Measurements from ENCODE around the gene LGR6. TPM values are rescaled to one million over a fixed set of nuclear protein-coding genes. Genes with fewer than 3 reads are reported as not detected.
A peak's percentile ranks its signal among the peaks of the same experiment; 100 is the strongest.
"Not testable (repeated sequence)": the region's sequence is repeated elsewhere in the genome, so short reads cannot be mapped to it uniquely, and the experiment has no call there.

LGR6 gene
- 1.4 to 4.1 TPM (median 1.8 TPM) in 3 replicates for total RNA-seq
- long read RNA-seq, transcript LGR6-203 (18 exons, 3,567 nt): major isoform, 6 of 11 reads
- long read RNA-seq, partial matches to known transcripts: 0 of 11 reads
- long read RNA-seq, other reads (novel, unspliced or antisense): 5 of 11 reads

- Mint-ChIP-seq H3K36me3 (ENCODE audit: low read depth) (no peaks in the 10 kb centered on the region), H3K9me3 (ENCODE audit: low read depth) (no peaks in the 10 kb centered on the region), H3K4me1 (ENCODE audit: low read depth) (peaks cover 3% of the 10 kb centered on the region), H3K27ac (ENCODE audit: unreplicated experiment) (no peak within 1 kb of the TSS), H3K4me3 (ENCODE audit: unreplicated experiment) (peak within 1 kb of the TSS; percentile 71), H3K27me3 (ENCODE audit: low read depth) (peaks cover 34% of the 10 kb centered on the region)
- peak; percentile 86 for DNase-seq (ENCODE audit: low spot score)
- TF ChIP-seq CTCF (IDR thresholded peaks at IDR 0.05): no peak
These were observed at the start of gene LGR6 for GRCh38 chr1:202193614-202194327. TSS of gene LGR6 (plus strand) at chr1:202193799. CDS start at chr1:202193990, 191 bp downstream.

- Mint-ChIP-seq H3K27ac (ENCODE audit: unreplicated experiment) (peak within 1 kb of the TSS; percentile 90), H3K27me3 (ENCODE audit: low read depth) (no peaks in the 10 kb centered on the region), H3K36me3 (ENCODE audit: low read depth) (peaks cover 1% of the 10 kb centered on the region), H3K9me3 (ENCODE audit: low read depth) (no peaks in the 10 kb centered on the region), H3K4me3 (ENCODE audit: unreplicated experiment) (peak within 1 kb of the TSS; percentile 94), H3K4me1 (ENCODE audit: low read depth) (peaks cover 36% of the 10 kb centered on the region)
- no peak for DNase-seq (ENCODE audit: low spot score)
- peak; percentile 13 for TF ChIP-seq CTCF (IDR thresholded peaks at IDR 0.05)
These were observed 49.1 kb upstream of the LGR6 start, which contains the start of gene ARL8A for GRCh38 chr1:202144402-202145067. TSS of gene ARL8A (minus strand) at chr1:202144737. CDS start at chr1:202144572, 165 bp downstream.

GRCh38 chr1:202145068-202145743 is 48.4 kb upstream of the LGR6 start:
- no peaks in the 10 kb centered on the region for H3K27me3 Mint-ChIP-seq (ENCODE audit: low read depth)
- H3K36me3 Mint-ChIP-seq (ENCODE audit: low read depth): peaks cover 1% of the 10 kb centered on the region
- peak overlapping the region; percentile 59 for H3K27ac Mint-ChIP-seq (ENCODE audit: unreplicated experiment)
- H3K4me3 Mint-ChIP-seq (ENCODE audit: unreplicated experiment): peak overlapping the region; percentile 79
- no peak for TF ChIP-seq CTCF (IDR thresholded peaks at IDR 0.05)
- no peak for DNase-seq (ENCODE audit: low spot score)
- H3K4me1 Mint-ChIP-seq (ENCODE audit: low read depth): peaks cover 37% of the 10 kb centered on the region
- no peaks in the 10 kb centered on the region for H3K9me3 Mint-ChIP-seq (ENCODE audit: low read depth)

- H3K4me3 Mint-ChIP-seq (ENCODE audit: unreplicated experiment); H3K27me3 Mint-ChIP-seq (ENCODE audit: low read depth); H3K9me3 Mint-ChIP-seq (ENCODE audit: low read depth); H3K36me3 Mint-ChIP-seq (ENCODE audit: low read depth); DNase-seq (ENCODE audit: low spot score); H3K27ac Mint-ChIP-seq (ENCODE audit: unreplicated experiment): not testable (repeated sequence)
- peaks cover 37% of the 10 kb centered on the region for H3K4me1 Mint-ChIP-seq (ENCODE audit: low read depth)
These were observed 47.9 kb upstream of the LGR6 start for GRCh38 chr1:202145744-202146140.

GRCh38 chr1:202146279-202146678 is 47.3 kb upstream of the LGR6 start:
- Mint-ChIP-seq H3K27ac (ENCODE audit: unreplicated experiment) (no peak overlapping the region), H3K4me3 (ENCODE audit: unreplicated experiment) (no peak overlapping the region), H3K9me3 (ENCODE audit: low read depth) (no peaks in the 10 kb centered on the region), H3K27me3 (ENCODE audit: low read depth) (no peaks in the 10 kb centered on the region), H3K36me3 (ENCODE audit: low read depth) (peaks cover 1% of the 10 kb centered on the region), H3K4me1 (ENCODE audit: low read depth) (peaks cover 32% of the 10 kb centered on the region)
- DNase-seq (ENCODE audit: low spot score): no peak
- TF ChIP-seq CTCF (IDR thresholded peaks at IDR 0.05): no peak
